GM19468 (cell line): ENCODE results near the gene DAPK2.
A peak's percentile ranks its signal among the peaks of the same experiment; 100 is the strongest.
"Not testable (repeated sequence)": the region's sequence is repeated elsewhere in the genome, so short reads cannot be mapped to it uniquely, and the experiment has no call there.

ENCODE experiments used
- ATAC-seq: cut with Tn5 transposase; IDR thresholded peaks from one replicate; pipeline ENCODE4 v1.9.1; 2021; ENCODE audit warnings: mild to moderate bottlenecking, moderate library complexity, moderate number of reproducible peaks; ENCODE audit not compliant: unreplicated experiment; ENCODE audit errors: extremely low read depth

Gene DAPK2

GRCh38 chr15:63979262-63979793, 67.0 kb downstream of the DAPK2 start:
- ATAC-seq, result no peak

- no peak for ATAC-seq
These were observed 67.6 kb downstream of the DAPK2 start for GRCh38 chr15:63978511-63979261.

DNA sequence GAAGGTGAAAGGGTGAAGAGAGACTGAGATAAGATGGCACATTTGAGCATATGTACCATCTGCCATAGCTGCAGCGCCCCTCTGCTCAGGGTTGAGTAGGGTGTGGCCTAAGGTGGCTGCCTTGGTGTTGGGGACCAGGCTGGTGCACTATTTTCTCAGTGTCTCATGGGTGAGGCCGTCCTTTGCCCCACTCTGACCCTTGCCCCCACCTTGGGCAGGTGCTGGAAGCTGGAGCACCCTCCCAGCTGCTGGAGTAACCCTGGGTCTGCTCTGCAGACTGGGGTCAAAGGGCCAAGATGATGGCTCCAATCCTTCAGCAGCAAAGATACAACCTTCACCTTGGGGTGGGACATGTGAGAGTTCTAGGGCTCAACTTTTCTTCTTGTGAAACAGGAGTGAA, 69.2 kb downstream of the DAPK2 start:
- no peak for ATAC-seq

- no peak for ATAC-seq
These were observed 72.3 kb downstream of the DAPK2 start for GRCh38 chr15:63974021-63974420.

DNA sequence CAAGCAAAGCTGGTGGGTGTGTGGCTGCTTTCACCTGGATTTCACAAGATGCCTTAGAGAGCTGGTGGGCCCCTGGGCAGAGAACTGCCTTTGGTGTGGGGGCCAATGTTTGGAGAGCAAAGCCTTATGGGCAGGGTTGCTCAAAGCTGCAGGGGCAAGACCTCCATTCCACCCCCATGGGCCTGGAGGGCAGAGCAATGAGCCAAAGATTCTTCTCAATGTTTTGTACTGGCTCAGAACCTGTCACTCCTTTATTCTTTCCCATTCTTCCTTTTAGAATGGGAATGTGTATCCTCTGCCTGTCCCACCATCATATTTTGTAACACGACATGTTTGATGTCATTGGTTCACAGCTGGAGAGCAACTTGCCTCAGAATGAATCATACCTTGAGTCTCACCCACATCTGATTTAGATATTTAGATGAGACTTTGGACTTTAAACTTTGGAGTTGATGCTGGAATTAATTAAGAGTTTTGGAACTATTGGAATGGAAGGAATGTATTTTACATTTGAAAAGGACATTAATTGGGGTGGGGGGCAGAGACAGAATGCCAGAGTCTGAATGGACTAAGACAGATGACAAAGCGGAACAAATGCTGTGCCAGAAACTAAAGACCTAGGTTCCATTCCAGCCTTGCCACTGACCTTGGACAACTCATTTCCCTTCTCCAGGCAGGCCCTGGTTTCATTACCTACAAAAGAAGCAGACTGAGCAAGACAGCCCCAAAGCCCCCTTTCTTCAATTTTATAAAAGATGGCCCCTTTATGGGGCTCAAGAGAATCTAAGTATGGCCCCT, 72.9 kb downstream of the DAPK2 start:
- no peak for ATAC-seq

GRCh38 chr15:63972801-63973200, 73.5 kb downstream of the DAPK2 start:
- no peak for ATAC-seq

- no peak for ATAC-seq
These were observed 74.4 kb downstream of the DAPK2 start for GRCh38 chr15:63971904-63972303.

DNA sequence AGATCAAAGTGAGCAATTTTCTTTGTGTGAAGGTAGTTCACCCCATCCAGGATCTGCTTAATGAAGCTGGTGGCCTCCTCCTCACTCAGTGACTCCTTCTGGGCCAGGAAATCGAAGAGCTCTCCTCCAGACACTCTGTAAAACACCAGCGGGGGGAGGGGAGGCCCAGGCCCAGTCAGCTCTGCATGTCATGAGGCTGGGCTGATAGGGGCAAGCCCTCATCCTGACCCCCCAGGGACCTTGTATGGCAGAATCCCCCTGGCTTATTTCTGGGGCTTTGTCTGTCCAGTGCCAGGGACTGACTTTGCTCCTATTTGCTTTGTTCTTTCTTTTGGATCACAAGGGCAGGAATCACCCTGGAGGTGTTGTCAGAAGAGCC, 74.9 kb downstream of the DAPK2 start:
- ATAC-seq, result no peak

- ATAC-seq, result peak; percentile 94
These were observed 75.5 kb downstream of the DAPK2 start for GRCh38 chr15:63970621-63971426.

GRCh38 chr15:63969652-63970421, 76.4 kb downstream of the DAPK2 start:
- no peak for ATAC-seq

GRCh38 chr15:63968700-63969099, 77.6 kb downstream of the DAPK2 start:
- no peak for ATAC-seq

DNA sequence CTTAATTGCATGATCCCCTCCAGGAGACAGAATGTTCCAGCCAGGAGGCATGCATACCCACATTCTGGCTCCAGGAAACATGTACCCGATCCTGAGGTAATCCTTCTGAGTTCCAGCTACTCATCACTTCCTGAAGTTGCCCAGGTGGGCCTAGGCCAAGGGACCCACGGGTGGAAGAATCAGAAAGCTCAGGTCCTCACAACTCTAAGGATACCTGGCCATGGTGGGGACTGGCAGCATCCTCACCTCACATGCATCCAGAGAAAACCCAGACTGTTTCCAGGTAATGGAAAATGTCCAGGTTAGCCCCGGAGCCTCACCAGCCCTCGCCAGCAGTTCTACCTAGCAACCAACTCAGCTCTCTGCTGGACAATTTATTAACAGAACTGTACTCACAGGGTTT, 78.2 kb downstream of the DAPK2 start:
- ATAC-seq, result no peak

- no peak for ATAC-seq
These were observed 78.7 kb downstream of the DAPK2 start for GRCh38 chr15:63967616-63968015.

GRCh38 chr15:63962947-63963721, 83.2 kb downstream of the DAPK2 start:
- not testable (repeated sequence) for ATAC-seq

DNA sequence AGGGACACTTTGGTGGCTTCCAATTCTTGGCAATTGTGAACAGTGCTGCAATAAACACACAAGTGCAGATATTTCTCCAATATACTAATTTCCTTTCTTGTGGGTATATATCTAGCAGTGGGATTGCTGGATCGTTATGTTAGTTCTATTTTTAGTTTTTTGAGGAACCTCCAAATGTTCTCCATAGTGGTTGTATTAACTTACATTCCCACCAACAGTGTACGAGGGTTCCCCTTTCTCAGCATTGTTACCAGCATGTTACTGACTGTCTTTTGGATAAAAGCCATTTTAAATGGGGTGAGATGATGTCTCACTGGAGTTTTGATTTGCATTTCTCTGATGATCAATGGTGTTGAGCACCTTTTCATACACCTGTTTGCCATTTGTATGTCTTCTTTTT, 92.8 kb downstream of the DAPK2 start:
- ATAC-seq, result no peak

GRCh38 chr15:63950911-63951481, 95.3 kb downstream of the DAPK2 start:
- ATAC-seq, result no peak

DNA sequence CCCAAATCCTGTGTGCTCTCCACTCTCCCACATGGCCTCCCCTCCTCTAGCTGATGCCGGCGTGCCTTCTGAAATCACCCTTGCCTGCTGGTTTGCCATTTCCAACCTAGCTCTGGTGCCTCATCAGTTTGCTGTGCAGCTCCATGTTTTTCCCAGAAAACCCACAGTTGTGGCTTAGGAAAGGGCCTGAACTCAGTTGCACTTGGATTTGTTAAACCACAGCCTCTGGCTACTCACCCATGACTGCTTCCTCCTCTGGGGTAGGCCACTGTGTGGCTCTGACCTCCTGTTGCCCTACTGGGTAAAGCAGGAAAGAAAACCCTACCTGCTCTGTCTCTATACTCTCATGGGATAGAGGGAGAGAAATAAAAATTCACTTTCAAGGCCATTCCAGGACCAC, 97.3 kb downstream of the DAPK2 start:
- no peak for ATAC-seq

DNA sequence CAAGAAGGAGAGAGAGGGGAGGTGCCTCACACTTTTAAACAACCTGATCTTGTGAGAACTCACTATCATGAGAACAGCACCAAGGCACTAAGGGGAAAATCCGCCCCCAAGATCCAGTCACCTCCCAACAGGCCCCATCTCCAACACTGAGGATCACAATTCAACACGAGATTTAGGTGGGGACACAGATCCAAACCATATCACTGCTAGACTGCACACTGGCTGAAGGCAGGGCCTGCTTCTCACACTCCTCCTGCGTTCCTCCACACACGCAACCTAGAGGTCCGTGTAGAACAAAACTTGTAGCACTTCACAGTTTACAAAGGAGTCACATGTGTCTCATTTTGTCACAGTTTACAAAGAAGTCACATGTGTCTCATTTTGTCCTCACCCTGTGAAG, 97.8 kb downstream of the DAPK2 start:
- ATAC-seq, result no peak

DNA sequence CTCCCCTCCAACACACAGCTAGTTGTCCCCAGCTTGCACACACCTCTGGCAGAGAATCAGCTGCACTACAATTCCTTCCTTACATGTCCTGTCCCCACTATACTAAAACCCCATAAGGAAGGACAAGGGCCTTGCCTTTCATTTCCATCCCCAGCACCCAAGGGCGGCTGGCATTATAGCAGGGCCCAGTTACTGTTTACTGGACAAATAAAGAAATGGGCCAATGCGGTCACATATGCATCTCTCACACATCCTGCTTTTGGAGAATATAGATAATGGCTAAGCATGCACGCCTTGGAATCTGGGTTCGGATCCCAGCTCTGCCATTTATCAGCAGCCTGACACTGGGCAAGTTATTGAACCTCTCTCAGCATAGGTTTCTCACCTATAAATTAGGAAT, 99.1 kb downstream of the DAPK2 start:
- ATAC-seq, result no peak
